DND-41 (cell line): ENCODE data around the gene NTM.

ENCODE experiments used
- ATAC-seq: fragments of 200-7000 bp; cut with Tn5 transposase; 3 replicates; pipeline ENCODE4 v1.9.1; 2021; ENCODE audit warnings: low read depth; ENCODE audit not compliant: insufficient read depth
- DNase-seq: peaks from one replicate; pipeline ENCODE4 v3.0.0-alpha.2; 2020
- H2AFZ ChIP-seq: 2 replicates; pipeline ENCODE4 v1.6.0; 2012; ENCODE audit warnings: low read depth, low read length
- H3K27ac ChIP-seq: 2 replicates; pipeline ENCODE4 v1.5.1; 2012; ENCODE audit warnings: low read length, inconsistent platforms
- H3K27me3 ChIP-seq: fragments of 200-600 bp; sonication (generic); 2 replicates; pipeline ENCODE4 v1.6.0; 2012; ENCODE audit warnings: low read length, mild to moderate bottlenecking, inconsistent platforms; ENCODE audit not compliant: insufficient read depth, poor library complexity
- H3K36me3 ChIP-seq: 2 replicates; pipeline ENCODE4 v1.5.1; 2012; ENCODE audit warnings: low read length, inconsistent platforms; ENCODE audit not compliant: insufficient read depth
- H3K4me1 ChIP-seq: 2 replicates; pipeline ENCODE4 v1.5.1; 2012; ENCODE audit warnings: mild to moderate bottlenecking, low read length; ENCODE audit not compliant: insufficient read depth
- H3K4me2 ChIP-seq: 2 replicates; pipeline ENCODE4 v1.6.0; 2012; ENCODE audit warnings: mild to moderate bottlenecking, moderate library complexity, low read length, inconsistent platforms; ENCODE audit not compliant: insufficient read depth
- H3K4me3 ChIP-seq, 2 experiments: fragments of 200-600 bp in 1 of 2; shearing (Covaris generic) in 1 of 2; 2 replicates each; pipeline ENCODE4 v1.5.1; 2012 to 2016; ENCODE audit warnings: inconsistent platforms in 2 of 2, low read length in 2 of 2, mild to moderate bottlenecking in 2 of 2, low read depth in 1 of 2, moderate library complexity in 1 of 2
- H3K79me2 ChIP-seq: 2 replicates; pipeline ENCODE4 v1.6.0; 2012; ENCODE audit warnings: low read length, inconsistent platforms; ENCODE audit not compliant: insufficient read depth
- H3K9ac ChIP-seq: 2 replicates; pipeline ENCODE4 v1.6.0; 2012; ENCODE audit warnings: low read depth, mild to moderate bottlenecking, inconsistent platforms, low read length, moderate library complexity
- H3K9me3 ChIP-seq: 2 replicates; pipeline ENCODE4 v1.5.1; 2012; ENCODE audit warnings: low read length, moderate library complexity, mild to moderate bottlenecking, inconsistent platforms; ENCODE audit not compliant: insufficient read depth, severe bottlenecking
- H4K20me1 ChIP-seq: 2 replicates; pipeline ENCODE4 v1.6.0; 2012; ENCODE audit warnings: low read length; ENCODE audit not compliant: insufficient read depth
- CTCF ChIP-seq: IDR thresholded peaks from 2 replicates; pipeline ENCODE4 v1.5.1; 2012; ENCODE audit warnings: borderline replicate concordance, low read length, moderate library complexity, mild to moderate bottlenecking; ENCODE audit not compliant: poor library complexity, severe bottlenecking; ENCODE audit errors: extremely low read depth
- EZH2 ChIP-seq: IDR thresholded peaks from 3 replicates; pipeline ENCODE4 v1.6.1; 2012; ENCODE audit warnings: borderline replicate concordance, low read depth, mild to moderate bottlenecking, moderate library complexity, low read length, inconsistent platforms; ENCODE audit not compliant: severe bottlenecking

NTM gene

GRCh38 chr11:131430473-131431208, 60.2 kb downstream of the NTM start:
- H3K79me2 ChIP-seq: no peaks in the 10 kb centered on the region
- H4K20me1 ChIP-seq: no peaks in the 10 kb centered on the region
- H3K9ac ChIP-seq: no peak overlapping the region
- H3K4me3 ChIP-seq: no peak overlapping the region
- H3K4me1 ChIP-seq: no peaks in the 10 kb centered on the region
- peaks cover 3% of the 10 kb centered on the region for H3K27me3 ChIP-seq
- TF ChIP-seq CTCF: no peak
- no peak for TF ChIP-seq EZH2
- ATAC-seq: no peak
- no peaks in the 10 kb centered on the region for H3K36me3 ChIP-seq
- H2AFZ ChIP-seq: no peak overlapping the region
- H3K4me2 ChIP-seq: no peak overlapping the region
- no peak for DNase-seq
- H3K9me3 ChIP-seq: no peaks in the 10 kb centered on the region
- no peak overlapping the region for H3K27ac ChIP-seq

GRCh38 chr11:131441051-131441810, 70.8 kb downstream of the NTM start:
- no peak overlapping the region for H3K4me2 ChIP-seq
- no peaks in the 10 kb centered on the region for H3K9me3 ChIP-seq
- no peak overlapping the region for H3K27ac ChIP-seq
- H3K9ac ChIP-seq: no peak overlapping the region
- ATAC-seq: no peak
- no peak overlapping the region for H2AFZ ChIP-seq
- no peaks in the 10 kb centered on the region for H3K79me2 ChIP-seq
- no peak for DNase-seq
- no peaks in the 10 kb centered on the region for H4K20me1 ChIP-seq
- no peaks in the 10 kb centered on the region for H3K36me3 ChIP-seq
- H3K27me3 ChIP-seq: no peaks in the 10 kb centered on the region
- H3K4me1 ChIP-seq: no peaks in the 10 kb centered on the region
- TF ChIP-seq CTCF (no peak), EZH2 (no peak)
- no peak overlapping the region for H3K4me3 ChIP-seq

- H3K9me3 ChIP-seq: no peaks in the 10 kb centered on the region
- H3K79me2 ChIP-seq: no peaks in the 10 kb centered on the region
- peaks cover 9% of the 10 kb centered on the region for H3K27me3 ChIP-seq
- no peak overlapping the region for H3K4me3 ChIP-seq
- no peaks in the 10 kb centered on the region for H4K20me1 ChIP-seq
- no peak overlapping the region for H2AFZ ChIP-seq
- ATAC-seq (no peak), DNase-seq (no peak)
- H3K4me2 ChIP-seq: no peak overlapping the region
- H3K36me3 ChIP-seq: no peaks in the 10 kb centered on the region
- TF ChIP-seq EZH2 (no peak), CTCF (no peak)
- H3K9ac ChIP-seq: no peak overlapping the region
- no peaks in the 10 kb centered on the region for H3K4me1 ChIP-seq
- H3K27ac ChIP-seq: no peak overlapping the region
Observed at GRCh38 chr11:131446590-131447275, 76.3 kb downstream of the NTM start.
